HL-60 (cell line): ENCODE measurements around the gene DIP2C.

Source experiments
- DNase-seq, 2 experiments: peaks; one replicate each; pipeline ENCODE4 v3.0.0-alpha.2; 2010 to 2020; ENCODE audit warnings: low read depth in 1 of 2, low spot score in 1 of 2
- H3K27ac ChIP-seq: fragments of 250-450 bp; sonication (Bioruptor Pico); replicated peaks from 2 replicates; pipeline ENCODE4 v1.5.1; 2020; ENCODE audit warnings: mild to moderate bottlenecking, moderate library complexity
- H3K27me3 ChIP-seq: fragments of 250-450 bp; sonication (Bioruptor Pico); 2 replicates; pipeline ENCODE4 v1.5.1; 2021; ENCODE audit warnings: mild to moderate bottlenecking, moderate library complexity; ENCODE audit not compliant: insufficient read depth, poor library complexity, severe bottlenecking
- H3K4me3 ChIP-seq: replicated peaks from 2 replicates; pipeline ENCODE4 v1.5.1; 2011; ENCODE audit warnings: mild to moderate bottlenecking, control low read depth, low read length; ENCODE audit not compliant: insufficient read depth
- CTCF ChIP-seq: IDR thresholded peaks from one replicate; pipeline ENCODE4 v1.5.1; 2011; ENCODE audit warnings: low read length, control low read depth, inconsistent platforms; ENCODE audit not compliant: insufficient read depth
- GABPA ChIP-seq: IDR thresholded peaks from 2 replicates; pipeline ENCODE4 v1.6.1; 2012; ENCODE audit warnings: low read depth
- POLR2AphosphoS5 ChIP-seq: IDR thresholded peaks from 2 replicates; pipeline ENCODE4 v1.6.1; 2012; ENCODE audit warnings: low read depth
- REST ChIP-seq: IDR thresholded peaks from 2 replicates; pipeline ENCODE4 v1.6.1; 2012; ENCODE audit warnings: low read depth; ENCODE audit not compliant: insufficient replicate concordance
- SPI1 ChIP-seq: IDR thresholded peaks from 2 replicates; pipeline ENCODE4 v1.6.1; 2012; ENCODE audit warnings: low read depth, mild to moderate bottlenecking, borderline replicate concordance

The DIP2C gene

GRCh38 chr10:670990-671389, 18.5 kb downstream of the DIP2C start:
- TF ChIP-seq POLR2AphosphoS5, result no peak
- TF ChIP-seq CTCF, result no peak
- TF ChIP-seq REST, result no peak
- no peak overlapping the region for H3K27ac ChIP-seq
- no peak overlapping the region for H3K4me3 ChIP-seq
- no peaks in the 10 kb centered on the region for H3K27me3 ChIP-seq
- no peak for DNase-seq

GRCh38 chr10:670038-670437, 19.4 kb downstream of the DIP2C start:
- no peaks in the 10 kb centered on the region for H3K27me3 ChIP-seq
- no peak overlapping the region for H3K27ac ChIP-seq
- no peak for DNase-seq
- no peak overlapping the region for H3K4me3 ChIP-seq
- no peak for TF ChIP-seq GABPA
- no peak for TF ChIP-seq CTCF
- no peak for TF ChIP-seq REST
- TF ChIP-seq POLR2AphosphoS5, result no peak
- TF ChIP-seq SPI1, result no peak

- no peak for DNase-seq
- TF ChIP-seq CTCF (no peak), REST (no peak), SPI1 (no peak), POLR2AphosphoS5 (no peak), GABPA (no peak)
- H3K27ac ChIP-seq, result no peak overlapping the region
- H3K27me3 ChIP-seq, result no peaks in the 10 kb centered on the region
- no peak overlapping the region for H3K4me3 ChIP-seq
These were observed 20.5 kb downstream of the DIP2C start for GRCh38 chr10:668786-669485.
